ENCODE data around the gene LRRC18. TPM values are rescaled to one million over a fixed set of nuclear protein-coding genes. Genes with fewer than 3 reads are reported as not detected.

The LRRC18 gene
- total RNA-seq, 1 experiment from 2014 or later: not detected

- Mint-ChIP-seq H3K4me3 (no peak overlapping the region), H3K4me1 (no peaks in the 10 kb centered on the region), H3K36me3 (ENCODE audit: insufficient read depth in 1 of 3, low read depth in 3 of 3) (no peaks in the 10 kb centered on the region), H3K27me3 (ENCODE audit: low read depth) (no peaks in the 10 kb centered on the region; the same call in 1 of the 2 replicates), H3K27ac (no peak overlapping the region), H3K9me3 (no peaks in the 10 kb centered on the region; a peak in 1 of 5 replicates)
- Histone ChIP-seq H3T11ph (ENCODE audit: low read length) (no peak overlapping the region), H3K27me3 (ENCODE audit: insufficient read depth, low read length) (no peaks in the 10 kb centered on the region), H3K56ac (ENCODE audit: insufficient read length, low read depth, low read length) (no peak overlapping the region), H3K18ac (ENCODE audit: insufficient read length, low read depth, low read length) (no peak overlapping the region), H4K5ac (ENCODE audit: insufficient read length, low read depth, low read length) (no peak overlapping the region), H2BK15ac (ENCODE audit: low read depth, low read length) (no peak overlapping the region), H3K4me2 (ENCODE audit: insufficient read depth, insufficient read length, low read length) (no peak overlapping the region), H2AK5ac (ENCODE audit: insufficient read length, low read length) (no peak overlapping the region), H4K91ac (ENCODE audit: insufficient read length, low read depth, low read length) (no peak overlapping the region), H2BK20ac (ENCODE audit: low read depth, low read length, poor library complexity, severe bottlenecking) (no peak overlapping the region), H2BK12ac (ENCODE audit: insufficient read length, low read depth, low read length) (no peak overlapping the region), H2BK5ac (ENCODE audit: insufficient read length, low read length) (no peak overlapping the region), H3K23ac (ENCODE audit: insufficient read length, low read depth, low read length) (no peak overlapping the region), H3K79me2 (ENCODE audit: insufficient read depth, low read length) (no peaks in the 10 kb centered on the region), H4K20me1 (ENCODE audit: control insufficient read depth, insufficient read depth, insufficient read length) (no peaks in the 10 kb centered on the region), H3K14ac (ENCODE audit: insufficient read depth, low read length) (no peak overlapping the region), H2AFZ (ENCODE audit: low read length) (no peak overlapping the region), H3K9me3 (ENCODE audit: control insufficient read depth, low read depth, low read length) (no peaks in the 10 kb centered on the region), H3K4me1 (ENCODE audit: insufficient read depth, low read length) (no peaks in the 10 kb centered on the region), H3K27ac (ENCODE audit: insufficient read length, low read depth, low read length) (no peak overlapping the region), H3K23me2 (ENCODE audit: insufficient read length, low read depth, low read length, poor library complexity, severe bottlenecking) (no peaks in the 10 kb centered on the region), H2BK120ac (ENCODE audit: low read depth, low read length, poor library complexity, severe bottlenecking) (no peak overlapping the region), H4K8ac (replicated peaks; ENCODE audit: insufficient read length, low read depth, low read length) (no peak overlapping the region), H3K79me1 (ENCODE audit: insufficient read depth, low read depth, low read length, poor library complexity, severe bottlenecking) (no peaks in the 10 kb centered on the region), H3K4ac (ENCODE audit: low read depth, low read length) (no peak overlapping the region), H3K9ac (ENCODE audit: extremely low read depth, insufficient read length, low read length) (no peak overlapping the region)
- no peak for DNase-seq
- WGBS (ENCODE audit: extremely low coverage, insufficient read length, low lambda C conversion rate): no CpG with 5 or more reads among the region's 8 CpGs
- no peak for TF ChIP-seq CTCF (conservative IDR thresholded peaks at IDR 0.05)
These were observed 39.9 kb downstream of the LRRC18 start for GRCh38 chr10:48899781-48900180.

Data from H9 (cell line).